Esophagus muscularis mucosa (tissue), 3 donors: ENCODE results near the gene ERBB4.

Experiments used
- CTCF ChIP-seq, 3 experiments: fragments of 200-600 bp in 2 of 3; fragments of 450-650 bp in 1 of 3; sonication (generic) in 2 of 3; IDR thresholded peaks; one replicate each; pipeline ENCODE4 v1.5.1; 2017 to 2019; ENCODE audit warnings: antibody characterized with exemption in 3 of 3, mild to moderate bottlenecking in 2 of 3, moderate library complexity in 1 of 3
- EP300 ChIP-seq: sonication (generic); formaldehyde crosslinking; IDR thresholded peaks from one replicate; pipeline ENCODE4 v1.6.1; 2017; ENCODE audit warnings: antibody characterized with exemption

- TF ChIP-seq CTCF (IDR thresholded peaks at IDR 0.05) (no peak), EP300 (no peak)
These were observed 184.2 kb downstream of the ERBB4 start for GRCh38 chr2:212354382-212354781.
